ENCODE data around the gene HBE1. TPM values are rescaled to one million over a fixed set of nuclear protein-coding genes. Genes with fewer than 3 reads are reported as not detected.

The HBE1 gene
- total and polyA plus RNA-seq, 2 experiments from 2014 or later: not detected

GRCh38 chr11:5282628-5283027 is 12.9 kb upstream of the HBE1 start:
- H3K79me2 ChIP-seq (ENCODE audit: insufficient read depth): no peaks in the 10 kb centered on the region
- no peak overlapping the region for H3K4me3 ChIP-seq
- H3F3A ChIP-seq (ENCODE audit: insufficient read depth): peaks cover 14% of the 10 kb centered on the region; the same call in 1 of the 2 replicates
- WGBS, 2 experiments (ENCODE audit: low coverage in 1 of 2, low lambda C conversion rate in 2 of 2, missing lambda C conversion rate in 2 of 2): 93 to 98% methylated on average over 2 of the region's 2 CpGs
- H3K9me2 ChIP-seq (ENCODE audit: insufficient read depth): no peaks in the 10 kb centered on the region
- H3K9ac ChIP-seq: no peak overlapping the region
- TF ChIP-seq EZH2phosphoT487 (IDR thresholded peaks at IDR 0.05; ENCODE audit: insufficient read depth, low read depth) (no peak), EZH2 (IDR thresholded peaks at IDR 0.05; ENCODE audit: insufficient read depth, poor library complexity, severe bottlenecking) (no peak)
- H4K20me1 ChIP-seq (ENCODE audit: insufficient read depth): no peaks in the 10 kb centered on the region
- in situ Hi-C loops (cut with MboI): no loop called here
- no peak overlapping the region for H3K4me2 ChIP-seq (ENCODE audit: unreplicated experiment)
- no peaks in the 10 kb centered on the region for H3K36me3 ChIP-seq (ENCODE audit: low read depth)
- H3K27ac ChIP-seq: no peak overlapping the region
- H2AFZ ChIP-seq: no peak overlapping the region
- no peaks in the 10 kb centered on the region for H3K27me3 ChIP-seq (replicated peaks; ENCODE audit: insufficient read depth)
- DNase-seq: no peak
- no peaks in the 10 kb centered on the region for H3K9me3 ChIP-seq (ENCODE audit: low read depth)
- peaks cover 16% of the 10 kb centered on the region for H3K4me1 ChIP-seq (ENCODE audit: insufficient read depth)

GRCh38 chr11:5281596-5281995 is 11.9 kb upstream of the HBE1 start:
- H3K9me3 ChIP-seq (ENCODE audit: low read depth): no peaks in the 10 kb centered on the region
- no peaks in the 10 kb centered on the region for H3K79me2 ChIP-seq (ENCODE audit: insufficient read depth)
- H2AFZ ChIP-seq: no peak overlapping the region
- H3K27ac ChIP-seq: no peak overlapping the region
- no peak overlapping the region for H3K4me2 ChIP-seq (ENCODE audit: unreplicated experiment)
- TF ChIP-seq EZH2phosphoT487 (IDR thresholded peaks at IDR 0.05; ENCODE audit: insufficient read depth, low read depth) (no peak), EZH2 (IDR thresholded peaks at IDR 0.05; ENCODE audit: insufficient read depth, poor library complexity, severe bottlenecking) (no peak)
- H3F3A ChIP-seq (ENCODE audit: insufficient read depth): peaks cover 14% of the 10 kb centered on the region; the same call in 1 of the 2 replicates
- no peaks in the 10 kb centered on the region for H3K27me3 ChIP-seq (replicated peaks; ENCODE audit: insufficient read depth)
- H4K20me1 ChIP-seq (ENCODE audit: insufficient read depth): no peaks in the 10 kb centered on the region
- in situ Hi-C loops (cut with MboI): no loop called here
- peaks cover 15% of the 10 kb centered on the region for H3K4me1 ChIP-seq (ENCODE audit: insufficient read depth)
- no peaks in the 10 kb centered on the region for H3K36me3 ChIP-seq (ENCODE audit: low read depth)
- no peaks in the 10 kb centered on the region for H3K9me2 ChIP-seq (ENCODE audit: insufficient read depth)
- H3K9ac ChIP-seq: no peak overlapping the region
- no peak overlapping the region for H3K4me3 ChIP-seq
- DNase-seq: no peak

GRCh38 chr11:5280582-5281102 is 10.9 kb upstream of the HBE1 start:
- in situ Hi-C loops (cut with MboI): no loop called here
- Histone ChIP-seq H3K4me3 (no peak overlapping the region), H3K4me1 (ENCODE audit: insufficient read depth) (peaks cover 15% of the 10 kb centered on the region), H3K9ac (no peak overlapping the region), H3K27ac (peak overlapping the region; percentile 20; the same call in 1 of the 2 replicates), H3K27me3 (replicated peaks; ENCODE audit: insufficient read depth) (no peaks in the 10 kb centered on the region), H3F3A (ENCODE audit: insufficient read depth) (peaks cover 14% of the 10 kb centered on the region; the same call in 1 of the 2 replicates), H3K79me2 (ENCODE audit: insufficient read depth) (no peaks in the 10 kb centered on the region), H3K9me3 (ENCODE audit: low read depth) (no peaks in the 10 kb centered on the region), H3K36me3 (ENCODE audit: low read depth) (no peaks in the 10 kb centered on the region), H4K20me1 (ENCODE audit: insufficient read depth) (no peaks in the 10 kb centered on the region), H3K4me2 (ENCODE audit: unreplicated experiment) (peak overlapping the region; percentile 26), H2AFZ (no peak overlapping the region), H3K9me2 (ENCODE audit: insufficient read depth) (no peaks in the 10 kb centered on the region)
- peak; percentile 98 for DNase-seq
- TF ChIP-seq EZH2phosphoT487 (IDR thresholded peaks at IDR 0.05; ENCODE audit: insufficient read depth, low read depth) (no peak), EZH2 (IDR thresholded peaks at IDR 0.05; ENCODE audit: insufficient read depth, poor library complexity, severe bottlenecking) (no peak)
- 0% methylated on average over 3 of the region's 3 CpGs for WGBS, 2 experiments (ENCODE audit: low coverage in 1 of 2, low lambda C conversion rate in 2 of 2, missing lambda C conversion rate in 2 of 2)

GRCh38 chr11:5279471-5280090 is 9.8 kb upstream of the HBE1 start:
- 94 to 96% methylated on average over 4 of the region's 4 CpGs for WGBS, 2 experiments (ENCODE audit: low coverage in 1 of 2, low lambda C conversion rate in 2 of 2, missing lambda C conversion rate in 2 of 2)
- H3K4me2 ChIP-seq (ENCODE audit: unreplicated experiment): no peak overlapping the region
- H3K27me3 ChIP-seq (replicated peaks; ENCODE audit: insufficient read depth): no peaks in the 10 kb centered on the region
- H3K4me1 ChIP-seq (ENCODE audit: insufficient read depth): peaks cover 15% of the 10 kb centered on the region
- H3K9me2 ChIP-seq (ENCODE audit: insufficient read depth): no peaks in the 10 kb centered on the region
- no peaks in the 10 kb centered on the region for H3K9me3 ChIP-seq (ENCODE audit: low read depth)
- no peak overlapping the region for H3K4me3 ChIP-seq
- no peak for TF ChIP-seq EZH2 (IDR thresholded peaks at IDR 0.05; ENCODE audit: insufficient read depth, poor library complexity, severe bottlenecking)
- in situ Hi-C loops (cut with MboI): no loop called here
- H3K36me3 ChIP-seq (ENCODE audit: low read depth): no peaks in the 10 kb centered on the region
- H3F3A ChIP-seq (ENCODE audit: insufficient read depth): peaks cover 14% of the 10 kb centered on the region; the same call in 1 of the 2 replicates
- H3K9ac ChIP-seq: no peak overlapping the region
- 0 out of 2 replicates have a peak overlapping the region, but pooled peaks have one; percentile 12 for H3K27ac ChIP-seq
- no peak for DNase-seq
- peak overlapping the region; percentile 67 for H2AFZ ChIP-seq
- H4K20me1 ChIP-seq (ENCODE audit: insufficient read depth): no peaks in the 10 kb centered on the region
- H3K79me2 ChIP-seq (ENCODE audit: insufficient read depth): no peaks in the 10 kb centered on the region

All from GM23248 (cell line).